Mesodermal cell (in vitro differentiated cells): ENCODE data around the gene STKLD1.
"Not testable (repeated sequence)": the region's sequence is repeated elsewhere in the genome, so short reads cannot be mapped to it uniquely, and the experiment has no call there.

Experiments
- H3K27ac ChIP-seq: 2 replicates; pipeline ENCODE4 v1.7.0; 2013; ENCODE audit warnings: mild to moderate bottlenecking, low read depth, low read length, moderate library complexity; ENCODE audit not compliant: severe bottlenecking
- H3K36me3 ChIP-seq: 2 replicates; pipeline ENCODE4 v1.7.1; 2013; ENCODE audit warnings: mild to moderate bottlenecking, low read length, moderate library complexity; ENCODE audit not compliant: control insufficient read depth, insufficient read depth
- H3K4me1 ChIP-seq: one replicate; pipeline ENCODE4 v1.7.1; 2013; ENCODE audit warnings: mild to moderate bottlenecking, low read length; ENCODE audit not compliant: insufficient read depth, control insufficient read depth, poor library complexity, severe bottlenecking
- H3K4me3 ChIP-seq: 2 replicates; pipeline ENCODE4 v1.7.0; 2013; ENCODE audit warnings: low read length, control low read depth, mild to moderate bottlenecking; ENCODE audit not compliant: insufficient read depth, poor library complexity, severe bottlenecking; ENCODE audit errors: extremely low read depth
- H3K9me3 ChIP-seq: 2 replicates; pipeline ENCODE4 v1.7.1; 2013; ENCODE audit warnings: mild to moderate bottlenecking, low read length, moderate library complexity; ENCODE audit not compliant: control insufficient read depth
- WGBS, 2 experiments: methylation state at CpG; one replicate each; pipeline ENCODE4 v1.1.5; 2013; ENCODE audit warnings: missing lambda C conversion rate in 2 of 2; ENCODE audit not compliant: insufficient coverage in 2 of 2; 5-methylcytosine and 5-hydroxymethylcytosine counted together

STKLD1 gene

DNA sequence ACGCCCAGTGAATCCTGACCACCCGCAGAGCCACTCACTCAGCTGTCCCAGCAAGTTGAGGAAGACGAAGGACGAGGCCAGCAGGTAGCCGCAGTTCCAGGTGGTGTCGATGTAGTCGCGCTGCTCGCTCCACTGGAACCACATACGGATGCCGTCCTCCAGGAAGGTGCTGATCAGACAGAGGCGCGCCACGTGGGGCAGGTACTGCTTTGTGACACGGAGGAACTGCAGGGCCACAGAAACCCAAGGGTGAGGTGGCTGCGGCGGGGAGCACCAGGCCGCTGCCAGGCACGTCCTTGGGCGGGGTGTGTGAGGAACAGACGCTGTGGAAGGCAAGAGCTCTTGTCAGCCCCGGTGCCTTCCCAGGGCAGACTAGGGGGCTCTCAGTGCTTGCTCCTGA, 8.9 kb upstream of the STKLD1 start:
- peaks cover 98% of the 10 kb centered on the region for H3K36me3 ChIP-seq

DNA sequence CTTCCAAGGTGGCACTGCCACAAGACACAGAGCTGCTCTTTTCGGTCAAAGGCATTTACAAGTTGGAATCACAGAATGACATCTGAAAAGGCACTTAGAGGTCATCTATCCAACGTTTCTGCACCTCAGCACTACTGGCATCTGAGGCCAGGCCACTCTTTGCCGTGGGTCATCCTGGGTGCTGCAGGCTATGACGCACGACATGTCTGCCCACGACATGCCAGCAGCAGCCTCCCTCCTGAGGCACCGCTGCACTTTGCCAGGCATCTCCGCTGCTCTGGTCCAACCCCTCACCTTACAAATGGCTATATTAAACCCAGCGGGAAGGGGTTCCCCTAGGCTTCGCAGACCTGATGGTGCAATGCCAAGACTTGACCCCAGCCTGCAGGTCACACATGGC, 8.4 kb upstream of the STKLD1 start:
- peaks cover 7% of the 10 kb centered on the region for H3K4me1 ChIP-seq
- peaks cover 98% of the 10 kb centered on the region for H3K36me3 ChIP-seq
- no peaks in the 10 kb centered on the region for H3K9me3 ChIP-seq
- no peak overlapping the region for H3K27ac ChIP-seq
- H3K4me3 ChIP-seq, result no peak overlapping the region
- 91 to 97% methylated on average over 9 to 10 of the region's 10 CpGs for WGBS, 2 experiments

More for the DNA sequence above, 8.9 kb upstream of the STKLD1 start:
- Histone ChIP-seq H3K27ac (no peak overlapping the region), H3K9me3 (no peaks in the 10 kb centered on the region), H3K4me1 (peaks cover 5% of the 10 kb centered on the region), H3K4me3 (no peak overlapping the region)
- WGBS, 2 experiments, result 97% methylated on average over 21 to 22 of the region's 22 CpGs

DNA sequence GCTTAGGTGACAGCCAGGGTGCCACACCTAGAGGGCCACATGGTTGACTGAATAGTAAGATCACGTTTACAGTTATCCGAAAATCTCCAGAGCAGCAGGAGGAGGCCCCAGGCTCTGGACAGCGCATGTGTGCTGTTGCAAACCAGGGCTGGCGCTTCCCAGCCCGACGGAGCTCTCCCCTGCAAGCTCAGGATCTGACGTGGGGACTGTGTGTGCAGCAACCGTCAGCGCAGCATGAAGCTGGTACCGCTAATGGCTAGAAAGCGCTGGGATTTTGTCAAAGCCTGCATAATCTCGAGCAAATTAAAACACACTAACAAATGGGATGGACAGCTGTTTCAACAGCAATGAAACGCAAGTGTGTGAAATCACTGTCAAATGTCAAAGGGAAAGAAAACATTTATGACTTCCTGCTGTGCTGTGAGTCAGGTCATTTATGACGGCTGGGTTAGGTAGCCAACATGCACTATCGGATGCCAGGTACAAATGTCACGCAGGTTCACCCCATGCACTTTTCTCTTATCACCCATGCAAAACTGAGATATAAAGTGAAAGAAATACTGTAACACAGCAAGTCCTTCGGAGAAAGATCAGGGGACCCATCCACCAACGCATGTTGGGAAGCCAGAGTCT, 7.8 kb upstream of the STKLD1 start:
- H3K4me1 ChIP-seq, result peaks cover 7% of the 10 kb centered on the region
- WGBS, 2 experiments, result 96 to 97% methylated on average over 14 to 15 of the region's 18 CpGs
- no peak overlapping the region for H3K4me3 ChIP-seq
- H3K9me3 ChIP-seq, result no peaks in the 10 kb centered on the region
- H3K36me3 ChIP-seq, result peaks cover 98% of the 10 kb centered on the region
- H3K27ac ChIP-seq, result no peak overlapping the region

DNA sequence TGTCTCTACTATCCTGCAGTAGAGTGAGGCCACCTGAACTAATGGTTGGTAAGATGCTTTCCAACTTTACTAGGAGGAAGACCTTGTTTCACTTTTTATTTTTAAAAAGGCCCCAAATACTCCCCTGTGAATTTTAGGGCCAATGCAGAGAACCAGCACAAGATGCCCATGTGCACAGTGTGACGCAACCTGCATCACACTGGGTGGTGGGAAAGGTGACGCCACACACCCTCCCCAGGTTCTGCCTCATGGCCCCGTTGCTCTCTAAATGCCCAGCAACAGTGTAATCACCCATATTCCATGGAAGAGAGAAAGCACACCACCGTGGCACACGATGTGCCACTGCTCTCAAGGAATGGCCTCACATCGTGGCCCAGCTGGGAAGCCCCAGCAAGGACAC, 6.7 kb upstream of the STKLD1 start:
- H3K9me3 ChIP-seq, result no peaks in the 10 kb centered on the region
- 86 to 87% methylated on average over 1 to 6 of the region's 6 CpGs for WGBS, 2 experiments
- H3K27ac ChIP-seq, result no peak overlapping the region
- peaks cover 7% of the 10 kb centered on the region for H3K4me1 ChIP-seq
- H3K36me3 ChIP-seq, result peaks cover 98% of the 10 kb centered on the region
- no peak overlapping the region for H3K4me3 ChIP-seq

DNA sequence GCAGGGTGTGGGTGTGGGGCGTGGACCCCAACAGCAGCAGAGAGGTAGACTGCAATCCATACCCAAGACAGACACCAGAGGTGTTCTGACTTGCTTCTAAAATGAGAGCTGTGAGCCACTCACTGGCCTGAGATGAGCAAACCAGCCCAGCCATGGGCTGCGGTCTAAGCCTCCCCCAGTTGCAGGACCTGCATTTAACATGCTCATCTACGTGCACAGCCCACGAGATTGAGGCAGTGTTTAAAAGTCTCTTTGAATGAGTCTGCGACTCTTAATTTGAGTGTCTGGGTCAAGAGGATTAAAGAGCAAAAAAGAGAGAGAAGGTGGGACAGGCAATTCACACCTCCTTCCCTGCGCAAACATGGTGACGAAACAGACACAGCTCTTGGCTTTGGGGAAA, 6.2 kb upstream of the STKLD1 start:
- H3K9me3 ChIP-seq, result no peaks in the 10 kb centered on the region
- H3K36me3 ChIP-seq, result peaks cover 93% of the 10 kb centered on the region
- no peak overlapping the region for H3K27ac ChIP-seq
- 92 to 99% methylated on average over 7 of the region's 7 CpGs for WGBS, 2 experiments
- H3K4me1 ChIP-seq, result peaks cover 7% of the 10 kb centered on the region
- no peak overlapping the region for H3K4me3 ChIP-seq

DNA sequence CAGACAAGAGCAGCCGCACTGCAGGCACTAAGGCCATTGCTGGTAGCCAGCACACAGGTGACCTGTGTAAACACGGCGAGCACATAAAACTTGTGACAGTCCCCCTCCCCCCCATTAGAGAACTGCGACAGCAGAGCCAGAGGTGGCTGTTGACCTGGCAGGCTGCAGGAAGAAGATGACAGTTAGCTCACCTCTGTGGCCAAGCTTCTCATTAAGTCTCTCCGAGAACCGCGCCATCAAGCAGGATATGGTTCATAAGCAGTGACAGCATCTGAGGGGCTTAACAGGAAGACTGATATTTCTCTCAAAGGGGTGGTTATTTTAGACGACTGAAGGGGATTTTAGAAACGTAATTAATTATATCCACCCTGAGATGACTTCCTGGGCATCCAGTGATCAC, 5.5 kb upstream of the STKLD1 start:
- peaks cover 7% of the 10 kb centered on the region for H3K4me1 ChIP-seq
- no peaks in the 10 kb centered on the region for H3K9me3 ChIP-seq
- 92 to 96% methylated on average over 4 of the region's 9 CpGs for WGBS, 2 experiments
- no peak overlapping the region for H3K27ac ChIP-seq
- no peak overlapping the region for H3K4me3 ChIP-seq
- H3K36me3 ChIP-seq, result peaks cover 85% of the 10 kb centered on the region

DNA sequence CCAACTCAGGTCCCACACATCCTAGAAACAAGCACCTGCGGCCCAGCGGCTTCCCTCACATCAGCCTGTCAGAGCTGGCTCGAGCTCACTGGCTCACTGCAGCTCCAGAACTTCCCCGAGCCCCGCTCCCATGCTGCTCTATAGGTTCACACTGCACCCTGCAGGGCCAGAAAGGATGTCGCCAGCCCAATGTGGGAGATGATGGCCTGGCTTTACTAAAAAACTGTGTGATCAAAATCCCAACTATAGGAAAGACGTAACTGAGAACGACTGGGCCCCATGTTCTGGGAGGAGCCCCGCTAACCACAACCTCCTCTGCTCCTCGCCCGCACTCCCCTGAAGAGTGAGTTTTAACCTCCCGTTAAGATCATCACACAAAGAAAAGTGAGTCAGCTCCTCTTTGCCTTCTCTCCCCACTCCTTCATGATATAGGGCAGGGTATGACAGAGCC, 4.9 kb upstream of the STKLD1 start:
- peaks cover 7% of the 10 kb centered on the region for H3K4me1 ChIP-seq
- 87 to 93% methylated on average over 11 to 12 of the region's 12 CpGs for WGBS, 2 experiments

DNA sequence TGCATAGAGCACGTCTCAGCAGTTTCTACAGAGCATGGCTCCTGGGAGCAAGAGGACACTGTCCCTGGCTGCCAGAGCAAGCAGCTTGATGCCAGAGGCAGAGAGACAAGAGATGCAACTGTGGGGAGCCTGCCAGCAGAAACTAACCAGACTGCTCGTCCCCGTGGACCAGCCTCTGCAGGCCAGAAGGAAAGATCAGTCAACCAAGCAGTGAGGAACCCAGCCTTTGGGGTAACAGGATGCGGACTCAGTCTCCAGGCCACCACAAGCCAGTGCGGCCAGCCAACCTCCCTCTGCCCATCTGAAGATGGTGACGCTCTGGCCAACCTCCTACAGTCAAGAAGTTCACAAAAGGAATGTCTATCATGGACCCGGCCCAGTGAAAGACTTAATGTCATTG, 4.0 kb upstream of the STKLD1 start:
- H3K4me1 ChIP-seq, result peaks cover 7% of the 10 kb centered on the region

More for the DNA sequence above, 4.9 kb upstream of the STKLD1 start:
- Histone ChIP-seq H3K9me3 (no peaks in the 10 kb centered on the region), H3K27ac (no peak overlapping the region), H3K36me3 (peaks cover 79% of the 10 kb centered on the region), H3K4me3 (no peak overlapping the region)

DNA sequence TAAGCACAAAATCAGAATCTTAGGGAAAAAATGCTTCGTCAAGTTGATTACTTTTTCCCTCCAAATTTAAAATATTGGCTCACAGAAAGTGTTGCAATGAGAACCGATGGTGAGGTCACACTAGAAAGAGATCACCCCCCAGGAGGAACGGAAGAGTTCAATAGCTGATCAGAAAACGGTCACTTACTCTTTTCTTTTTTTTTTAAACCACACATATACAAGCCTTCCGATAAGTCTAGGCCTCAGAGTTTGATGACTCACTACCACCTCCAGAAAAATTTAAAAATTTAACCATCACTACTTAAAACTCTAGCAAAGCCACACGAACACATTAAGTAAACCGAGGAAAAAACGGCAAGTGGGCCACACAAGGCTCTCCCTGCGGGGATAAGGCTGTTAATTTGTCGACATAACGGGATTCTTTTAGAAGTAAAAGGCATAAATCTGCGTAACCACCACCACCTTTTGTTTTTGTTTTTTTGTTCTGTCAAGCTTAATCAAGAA, 1.5 kb upstream of the STKLD1 start:
- Histone ChIP-seq H3K9me3 (no peaks in the 10 kb centered on the region), H3K4me1 (peaks cover 7% of the 10 kb centered on the region), H3K4me3 (peak overlapping the region; percentile 87), H3K36me3 (peaks cover 47% of the 10 kb centered on the region), H3K27ac (peak overlapping the region; percentile 99)
- WGBS, 2 experiments, result 31 to 40% methylated on average over 9 to 10 of the region's 12 CpGs

More for the DNA sequence above, 4.0 kb upstream of the STKLD1 start:
- H3K9me3 ChIP-seq, result no peaks in the 10 kb centered on the region
- H3K36me3 ChIP-seq, result peaks cover 72% of the 10 kb centered on the region
- no peak overlapping the region for H3K27ac ChIP-seq
- no peak overlapping the region for H3K4me3 ChIP-seq
- 93 to 100% methylated on average over 4 to 5 of the region's 7 CpGs for WGBS, 2 experiments

DNA sequence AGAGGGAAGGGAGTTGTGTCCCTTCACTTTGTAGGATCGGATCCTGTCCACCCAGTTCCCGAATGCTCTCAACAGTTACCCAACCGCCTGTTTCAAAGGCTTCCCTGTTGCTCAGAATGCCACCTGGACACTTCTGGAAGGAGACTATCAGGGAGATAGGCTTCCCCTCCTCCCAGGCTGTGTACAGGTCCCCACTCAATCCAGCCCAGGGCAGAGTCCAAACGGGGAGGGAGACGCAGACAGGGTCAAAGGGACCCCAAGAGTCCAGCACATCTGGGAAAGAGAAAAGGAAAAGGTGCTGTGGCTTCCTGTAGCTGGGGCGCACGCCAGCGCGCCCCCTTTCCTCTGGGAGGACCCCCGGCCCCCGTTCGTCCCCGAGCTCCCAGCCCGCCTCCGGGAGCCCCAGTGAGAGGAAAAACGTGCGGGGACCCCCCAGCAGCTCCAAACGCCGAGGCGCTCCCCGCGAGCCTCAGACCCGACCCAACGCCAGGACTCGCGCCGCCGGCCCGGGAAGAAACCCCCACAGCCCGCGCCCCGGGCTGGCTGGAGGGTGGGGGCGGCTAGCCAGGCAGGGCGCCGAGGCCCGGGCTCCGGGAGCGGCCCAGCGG, 946 bp upstream of the STKLD1 start:
- peak overlapping the region; percentile 87 for H3K4me3 ChIP-seq
- H3K36me3 ChIP-seq, result peaks cover 42% of the 10 kb centered on the region
- 0% methylated on average over 25 to 32 of the region's 39 CpGs for WGBS, 2 experiments
- no peaks in the 10 kb centered on the region for H3K9me3 ChIP-seq
- peak overlapping the region; percentile 99 for H3K27ac ChIP-seq
- peaks cover 7% of the 10 kb centered on the region for H3K4me1 ChIP-seq

DNA sequence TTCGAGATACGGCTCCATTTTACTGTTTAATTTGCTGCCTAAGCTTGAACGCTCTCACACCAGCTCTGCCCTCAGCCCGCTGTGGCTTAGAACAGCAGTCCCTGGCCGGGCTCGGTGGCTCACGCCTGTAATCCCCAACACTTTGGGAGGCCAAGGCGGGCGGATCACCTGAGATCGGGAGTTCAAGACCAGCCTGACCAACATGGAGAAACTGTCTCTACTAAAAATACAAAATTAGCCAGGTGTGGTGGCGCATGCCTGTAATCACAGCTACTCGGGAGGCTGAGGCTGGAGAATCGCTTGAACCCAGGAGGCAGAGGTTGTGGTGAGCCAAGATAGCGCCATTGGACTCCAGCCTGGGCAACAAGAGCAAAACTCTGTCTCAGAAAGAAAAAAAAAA, 1.1 kb downstream of the STKLD1 start:
- H3K27ac ChIP-seq, H3K9me3 ChIP-seq, H3K4me1 ChIP-seq, H3K4me3 ChIP-seq: not testable (repeated sequence)
- 89 to 95% methylated on average over 10 to 13 of the region's 14 CpGs for WGBS, 2 experiments
- H3K36me3 ChIP-seq, result peaks cover 21% of the 10 kb centered on the region
